Kidney glomerular epithelial cell (primary cell): ENCODE results near the gene FAM168A.
A peak's percentile ranks its signal among the peaks of the same experiment; 100 is the strongest.

ENCODE experiments used
- DNase-seq: peaks from one replicate; lab custom pipeline; 2025; lab: John Stamatoyannopoulos, UW

The FAM168A gene

DNA sequence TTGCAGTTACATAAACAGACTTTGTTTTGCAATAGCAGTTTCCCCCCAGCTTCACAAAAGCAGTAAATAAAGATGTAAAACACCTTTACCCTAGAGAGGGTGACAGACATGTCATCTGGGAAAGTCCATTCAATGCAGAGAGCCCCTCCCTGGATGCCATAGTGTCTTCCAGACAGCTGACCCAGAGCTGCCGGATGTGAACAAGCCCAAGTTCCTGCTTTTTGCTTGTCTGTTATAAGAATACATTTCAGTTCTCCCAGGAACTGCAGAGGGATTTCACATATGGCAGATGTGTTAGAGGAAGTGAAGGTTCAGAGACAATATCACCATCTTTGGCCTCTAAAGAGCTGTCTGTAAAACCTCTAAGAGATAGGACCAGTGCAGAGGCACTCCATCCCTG, 172.8 kb downstream of the FAM168A start:
- no peak for DNase-seq

DNA sequence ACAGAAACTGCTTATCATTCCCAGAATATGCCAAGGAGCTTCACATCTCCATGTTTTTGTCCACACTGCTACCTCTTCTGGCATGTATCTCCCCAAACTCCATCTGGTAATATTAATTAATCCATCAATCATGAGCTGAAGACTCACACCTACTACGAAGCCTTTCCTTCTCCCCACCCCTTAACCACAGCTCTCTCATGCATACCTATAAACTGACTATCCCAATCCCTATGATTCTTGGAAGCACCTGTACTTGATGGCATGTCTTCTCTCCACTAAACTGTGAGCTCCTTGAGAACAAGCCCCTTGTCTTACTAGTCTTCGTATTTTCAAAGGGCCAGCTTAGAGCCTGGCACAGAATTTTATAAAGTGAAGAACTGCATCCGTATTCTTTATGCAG, 174.4 kb downstream of the FAM168A start:
- DNase-seq, result no peak

DNA sequence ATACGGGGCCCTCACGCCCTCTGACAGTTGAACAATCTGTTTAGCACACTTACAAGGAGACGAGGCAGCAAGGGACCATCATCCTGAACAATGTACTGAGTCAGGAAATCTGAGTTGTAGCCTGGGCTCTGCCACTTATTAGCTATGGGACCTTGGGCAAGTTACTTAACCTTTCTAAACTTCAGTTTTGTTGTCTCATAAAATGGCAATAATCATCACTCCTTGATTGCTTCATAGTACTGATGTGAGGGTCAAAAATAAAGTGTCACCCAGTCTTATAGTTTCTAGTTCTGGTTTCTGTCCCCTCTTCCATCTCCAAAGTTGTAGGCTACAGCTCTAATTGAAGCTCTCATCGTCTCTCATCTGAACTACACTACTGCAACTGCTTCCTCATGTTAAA, 175.0 kb downstream of the FAM168A start:
- DNase-seq, result no peak

DNA sequence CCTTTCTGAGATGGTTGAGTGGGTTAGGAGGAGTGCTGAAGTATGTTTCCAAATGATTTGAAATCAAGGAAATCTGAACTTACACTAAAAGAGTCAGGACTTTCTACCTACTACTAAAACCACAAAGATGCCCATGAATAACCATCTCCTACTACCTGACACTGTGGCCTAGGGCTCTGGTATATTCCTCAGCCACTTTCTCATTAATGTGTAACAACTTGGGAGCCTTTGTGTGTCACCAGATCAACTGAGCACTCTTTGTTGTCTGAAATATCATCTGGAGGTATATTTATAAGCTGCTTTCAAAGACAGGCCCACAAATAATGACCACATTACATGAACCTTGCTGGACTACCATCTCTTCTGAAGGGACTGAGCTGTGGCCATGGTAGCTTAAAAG, 177.8 kb downstream of the FAM168A start:
- DNase-seq, result peak; percentile 7

DNA sequence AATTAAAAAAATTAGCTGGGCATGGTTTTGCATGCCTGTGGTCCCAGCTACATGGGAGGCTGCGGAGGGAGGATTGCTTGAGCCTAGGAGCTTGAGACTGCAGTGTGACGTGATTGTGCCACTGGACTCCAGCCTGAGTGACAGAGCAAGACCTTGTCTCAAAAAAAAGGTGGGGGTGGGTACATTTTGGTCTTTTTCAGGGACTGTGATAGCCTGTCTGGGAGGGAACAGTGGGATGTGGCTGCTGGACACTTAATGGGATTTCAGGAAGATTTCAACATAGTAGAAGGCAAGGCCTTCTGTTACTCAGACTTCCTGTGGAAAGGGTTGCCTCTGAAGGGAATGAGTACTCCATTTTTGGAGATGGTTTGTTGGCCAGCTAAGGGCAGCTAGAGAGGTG, 181.1 kb downstream of the FAM168A start:
- no peak for DNase-seq

DNA sequence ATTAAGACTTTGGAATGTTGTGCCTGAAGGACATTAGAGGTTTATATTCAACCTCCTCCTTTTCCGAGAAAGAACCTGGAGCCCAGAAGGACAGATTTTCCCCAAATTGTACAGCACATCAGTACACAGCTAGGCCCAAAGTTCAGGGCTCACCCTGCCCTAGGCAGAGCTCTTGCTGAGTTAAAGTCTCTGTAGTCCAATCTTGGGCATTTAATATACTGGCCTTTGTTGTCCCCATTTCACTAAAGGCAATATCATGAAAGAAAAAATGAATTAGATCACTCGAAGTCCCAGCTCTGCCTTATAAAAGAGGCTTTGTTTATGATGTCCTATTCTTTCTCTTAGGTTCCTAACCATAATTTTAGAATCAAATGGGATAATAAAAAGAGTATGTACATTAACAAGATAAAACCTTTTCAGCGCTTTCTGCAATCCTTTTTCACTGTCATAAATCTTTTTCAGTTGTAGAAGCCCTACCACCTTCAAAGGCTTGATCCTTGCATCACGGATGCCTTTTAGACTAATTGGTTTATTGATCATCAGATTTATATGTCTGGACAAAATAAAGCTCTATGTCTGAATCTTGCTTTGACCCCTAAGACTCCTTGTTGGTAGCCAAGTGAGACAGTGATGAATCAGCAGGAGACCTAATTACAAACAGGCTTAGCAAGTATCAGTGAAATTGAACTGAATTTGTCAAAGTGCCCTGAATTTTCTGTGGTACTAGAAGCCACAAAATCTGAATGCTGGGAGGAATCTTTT, 181.9 kb downstream of the FAM168A start:
- DNase-seq, result no peak

GRCh38 chr11:73414977-73415651, 182.8 kb downstream of the FAM168A start:
- DNase-seq, result no peak

GRCh38 chr11:73413256-73413655, 184.7 kb downstream of the FAM168A start:
- DNase-seq, result no peak

DNA sequence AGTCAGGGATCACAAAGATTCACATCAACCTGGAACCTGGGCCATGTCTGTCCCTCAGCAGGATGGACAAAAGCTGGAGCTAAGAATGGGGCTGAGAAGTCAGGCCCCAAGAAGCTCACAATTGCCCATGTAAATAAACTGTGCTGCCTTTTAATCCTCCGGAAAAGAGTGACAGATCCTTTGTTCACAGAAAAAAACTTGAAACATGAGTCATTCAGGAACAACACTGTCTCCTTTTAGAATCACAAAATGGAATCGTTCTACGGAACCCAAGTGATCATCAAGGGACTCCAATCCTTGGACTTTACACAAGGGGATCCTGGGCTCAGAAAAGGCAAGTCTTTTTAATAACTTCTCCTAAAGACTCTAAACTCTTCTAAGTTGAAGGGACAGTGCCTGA, 185.6 kb downstream of the FAM168A start:
- DNase-seq, result no peak

- no peak for DNase-seq
Measured at GRCh38 chr11:73411031-73411430, 186.9 kb downstream of the FAM168A start.

- no peak for DNase-seq
Measured at GRCh38 chr11:73410627-73411026, 187.3 kb downstream of the FAM168A start.

DNA sequence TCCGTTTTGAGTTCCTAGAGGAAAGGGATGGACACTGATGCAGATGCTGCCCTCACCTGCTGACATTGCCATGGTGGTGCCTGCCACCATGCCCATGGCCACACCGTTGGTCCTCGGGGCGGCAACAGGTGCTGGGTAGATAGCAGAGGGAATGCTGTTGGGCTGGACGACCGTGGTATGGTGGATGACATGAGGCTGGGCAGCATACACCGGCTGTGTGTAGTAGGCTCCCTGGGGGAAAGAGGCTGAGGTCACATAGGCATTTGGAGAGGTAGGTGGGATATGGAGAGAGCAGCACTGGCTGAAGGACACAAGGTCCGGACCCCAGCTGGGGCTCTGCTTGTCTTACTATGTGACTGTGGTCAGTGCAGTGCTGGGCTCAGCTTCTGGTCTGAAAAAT, 188.5 kb downstream of the FAM168A start:
- no peak for DNase-seq

GRCh38 chr11:73406619-73407018, 191.3 kb downstream of the FAM168A start:
- DNase-seq, result no peak

DNA sequence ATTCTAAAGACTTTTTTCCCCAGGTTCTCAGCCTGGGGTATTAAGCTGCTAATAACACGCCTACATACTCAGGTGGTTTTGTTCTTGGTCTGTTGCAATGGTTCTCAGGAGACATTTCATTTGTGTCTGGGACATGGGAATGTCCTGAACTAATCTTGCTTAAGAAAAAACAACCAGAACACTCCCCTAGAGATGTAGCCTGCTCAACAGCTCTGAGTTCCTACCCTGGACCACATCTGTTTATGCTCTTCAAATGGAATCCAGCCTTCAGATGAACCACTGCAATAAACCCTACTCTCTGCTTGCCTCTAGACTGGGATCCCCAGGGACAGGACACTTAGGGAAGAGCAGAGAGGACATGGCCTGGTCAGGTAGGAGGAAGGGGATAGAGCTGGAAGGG, 191.8 kb downstream of the FAM168A start:
- no peak for DNase-seq

GRCh38 chr11:73405146-73405510, 192.8 kb downstream of the FAM168A start:
- DNase-seq, result no peak

GRCh38 chr11:73404506-73405145, 193.3 kb downstream of the FAM168A start:
- DNase-seq, result no peak

DNA sequence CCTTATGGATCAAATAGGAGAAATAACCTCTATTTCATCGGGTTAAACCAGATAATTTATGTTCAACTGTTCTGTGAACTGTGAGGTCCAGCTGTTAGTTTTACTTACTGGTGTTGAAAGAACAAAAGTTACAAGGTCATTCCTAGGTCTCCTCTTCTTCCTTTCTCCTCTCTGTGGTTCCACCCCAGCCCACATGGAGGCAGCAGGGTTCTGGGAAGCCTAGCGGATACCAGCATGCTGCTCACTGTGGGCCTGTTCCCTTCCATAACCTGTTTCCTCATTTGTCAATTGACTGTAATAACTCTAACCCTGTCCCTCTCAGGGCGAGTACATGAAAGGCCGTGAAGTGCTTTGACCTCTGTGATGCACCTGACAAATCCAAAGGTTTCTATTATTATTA, 193.9 kb downstream of the FAM168A start:
- DNase-seq, result peak; percentile 12

- DNase-seq, result no peak
Measured at GRCh38 chr11:73403541-73403940, 194.4 kb downstream of the FAM168A start.

DNA sequence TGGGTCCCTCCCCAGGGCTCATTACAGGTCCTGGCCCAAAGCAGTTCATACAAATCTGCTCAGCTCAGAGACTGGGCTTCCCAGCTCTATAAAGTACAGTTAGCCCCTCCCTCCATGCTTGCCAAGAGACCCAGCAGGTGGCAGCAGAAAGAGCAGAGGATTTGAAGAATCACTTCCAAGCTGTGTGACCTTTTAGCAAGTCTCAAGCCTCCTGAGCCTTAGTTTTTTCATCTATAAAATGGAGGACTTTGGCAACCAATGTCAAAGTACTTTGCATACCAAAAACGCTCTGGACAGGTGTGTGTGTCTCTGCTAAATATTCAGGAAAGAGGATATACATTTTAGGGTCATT, 195.1 kb downstream of the FAM168A start:
- DNase-seq, result no peak

DNA sequence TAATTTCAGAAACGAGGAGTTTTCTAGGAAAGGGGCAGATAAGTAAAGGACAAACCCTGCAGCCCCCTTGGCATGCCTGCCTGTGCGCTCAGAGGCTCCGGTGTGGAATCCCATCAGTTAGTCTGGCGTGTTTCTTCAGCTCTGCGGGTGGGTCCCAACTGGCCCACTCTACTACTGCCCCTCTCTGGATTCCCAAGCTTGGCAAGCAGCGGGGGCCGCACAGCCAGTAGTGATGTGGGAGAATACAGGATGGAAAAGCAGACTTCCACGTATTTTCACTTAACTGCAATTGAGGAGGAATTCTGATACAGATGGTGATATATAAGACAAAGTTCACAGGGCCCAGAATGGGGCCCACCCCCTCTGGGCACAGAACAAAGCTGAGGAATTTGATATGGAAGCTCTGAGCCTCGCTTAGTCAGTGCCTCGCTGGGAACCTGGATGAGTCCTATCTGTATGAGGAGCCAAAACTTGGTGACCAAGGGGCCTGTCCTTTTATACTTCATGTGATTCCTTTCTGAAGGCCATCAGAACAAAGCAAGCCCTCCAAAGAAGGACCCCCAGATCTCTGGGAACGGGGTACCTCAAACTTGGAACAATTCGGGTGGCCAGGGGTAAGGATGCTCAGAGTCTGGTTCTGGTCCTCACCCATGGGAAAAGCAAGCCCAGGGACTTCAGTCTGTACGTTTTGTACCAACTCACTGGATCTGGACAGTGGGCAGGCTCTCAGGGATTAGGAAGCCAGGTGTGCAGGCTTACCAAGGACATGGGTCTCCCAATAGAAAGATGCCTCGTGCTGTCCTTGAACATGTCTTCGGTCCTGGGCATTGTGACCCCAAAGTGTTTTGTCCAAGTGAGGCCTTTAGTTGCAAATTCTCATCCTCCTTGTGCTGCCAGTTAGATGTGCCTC, 195.7 kb downstream of the FAM168A start:
- DNase-seq, result no peak

DNA sequence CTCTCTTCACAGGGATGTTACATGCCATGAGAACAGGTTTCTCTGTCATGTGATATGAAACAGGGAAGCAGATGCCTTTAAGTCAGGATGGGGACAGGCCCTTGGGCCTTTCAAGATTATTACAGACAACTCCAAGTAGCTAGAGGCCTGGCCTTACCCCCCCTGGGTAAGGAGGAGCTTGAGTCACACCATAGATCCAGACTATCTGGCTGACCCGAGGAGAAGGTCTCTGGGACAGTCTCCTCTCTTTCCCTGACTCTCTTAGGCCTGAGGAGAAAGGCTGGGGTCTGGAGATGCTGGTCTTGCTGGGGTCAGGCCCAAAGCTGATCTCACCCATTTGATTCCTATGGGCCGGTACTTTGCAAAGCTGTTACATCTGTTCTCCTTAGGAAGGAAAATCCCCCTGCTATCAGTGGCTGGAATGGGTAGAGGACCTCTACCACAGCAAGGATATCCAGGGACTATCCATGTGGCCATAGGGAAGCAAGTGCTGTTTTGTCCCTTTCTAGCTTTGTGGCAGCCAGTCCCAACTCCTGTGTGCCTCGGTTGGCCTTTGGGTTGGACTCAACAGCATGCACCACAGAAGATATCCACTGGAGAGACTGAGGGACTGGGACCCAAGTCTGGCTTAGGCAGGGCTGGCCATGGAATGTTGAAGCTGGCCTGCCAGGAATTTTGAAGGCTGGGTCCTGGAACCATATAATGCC, 196.5 kb downstream of the FAM168A start:
- no peak for DNase-seq

- DNase-seq, result no peak
Measured at GRCh38 chr11:73400293-73400692, 197.6 kb downstream of the FAM168A start.
